ENCODE data around the gene CD48.
A peak's percentile ranks its signal among the peaks of the same experiment; 100 is the strongest.
"Not testable (repeated sequence)": the region's sequence is repeated elsewhere in the genome, so short reads cannot be mapped to it uniquely, and the experiment has no call there.

Gene CD48

GRCh38 chr1:160652924-160653619 lies 58.5 kb downstream of the CD48 start:
- no peak for DNase-seq (ENCODE audit: low read depth in 2 of 2)

- not testable (repeated sequence) for DNase-seq (ENCODE audit: low read depth in 2 of 2)
These were observed 59.5 kb downstream of the CD48 start for GRCh38 chr1:160652065-160652641.

- DNase-seq (ENCODE audit: low read depth in 2 of 2) = no peak
These were observed 60.1 kb downstream of the CD48 start for GRCh38 chr1:160651433-160652064.

- DNase-seq (ENCODE audit: low read depth in 2 of 2) = no peak
These were observed 64.3 kb downstream of the CD48 start for GRCh38 chr1:160647329-160647720.

- DNase-seq (ENCODE audit: low read depth in 2 of 2) = peak in 1 of 2 donors; percentile 52
These were observed 64.8 kb downstream of the CD48 start, which contains the start of gene SLAMF1 for GRCh38 chr1:160646711-160647328. Gene SLAMF1 (minus strand): TSS chr1:160647044. CDS start chr1:160646945, 99 bp downstream.

- DNase-seq (ENCODE audit: low read depth in 2 of 2) = no peak
These were observed 65.4 kb downstream of the CD48 start for GRCh38 chr1:160646180-160646579.

- DNase-seq (ENCODE audit: low read depth in 2 of 2) = no peak
These were observed 66.1 kb downstream of the CD48 start for GRCh38 chr1:160645386-160646130.

GRCh38 chr1:160644399-160644798 lies 67.2 kb downstream of the CD48 start:
- DNase-seq (ENCODE audit: low read depth in 2 of 2) = no peak

GRCh38 chr1:160643138-160643537 lies 68.5 kb downstream of the CD48 start:
- DNase-seq (ENCODE audit: low read depth in 2 of 2) = no peak

- DNase-seq (ENCODE audit: low read depth in 2 of 2) = no peak
These were observed 69.4 kb downstream of the CD48 start for GRCh38 chr1:160642281-160642644.

GRCh38 chr1:160641323-160642280 lies 70.0 kb downstream of the CD48 start:
- DNase-seq (ENCODE audit: low read depth in 2 of 2) = no peak

GRCh38 chr1:160640359-160641123 lies 71.1 kb downstream of the CD48 start:
- DNase-seq (ENCODE audit: low read depth in 2 of 2) = no peak

GRCh38 chr1:160639652-160640051 lies 72.0 kb downstream of the CD48 start:
- DNase-seq (ENCODE audit: low read depth in 2 of 2) = no peak

- no peak for DNase-seq (ENCODE audit: low read depth in 2 of 2)
These were observed 72.7 kb downstream of the CD48 start for GRCh38 chr1:160638926-160639325.

- DNase-seq (ENCODE audit: low read depth in 2 of 2) = no peak
These were observed 73.1 kb downstream of the CD48 start for GRCh38 chr1:160638540-160638857.

GRCh38 chr1:160637821-160638539 lies 73.6 kb downstream of the CD48 start:
- DNase-seq (ENCODE audit: low read depth in 2 of 2) = no peak

GRCh38 chr1:160637065-160637464 lies 74.6 kb downstream of the CD48 start:
- no peak for DNase-seq (ENCODE audit: low read depth in 2 of 2)

GRCh38 chr1:160636547-160636946 lies 75.1 kb downstream of the CD48 start:
- DNase-seq (ENCODE audit: low read depth in 2 of 2) = no peak

GRCh38 chr1:160636076-160636475 lies 75.5 kb downstream of the CD48 start:
- no peak for DNase-seq (ENCODE audit: low read depth in 2 of 2)
